Activated CD8-positive, alpha-beta T cell treated with anti-CD3 and anti-CD28 coated beads for 36 hours (primary cell): ENCODE data around the gene SEMA4A. TPM values are rescaled to one million over a fixed set of nuclear protein-coding genes. Genes with fewer than 3 reads are reported as not detected.

Source experiments
- ATAC-seq: fragments of 200-7000 bp; cut with Tn5 transposase; one replicate; pipeline ENCODE4 v1.10.0; 2021; ENCODE audit warnings: mild to moderate bottlenecking, moderate library complexity
- CTCF ChIA-PET: fragments of 350-600 bp; sonication (Branson Sonifier 250); formaldehyde crosslinking; loops from one replicate; lab custom pipeline; 2021; ENCODE audit warnings: antibody characterized with exemption; lab: Charles Lee
- POLR2A ChIA-PET: fragments of 350-600 bp; sonication (Branson Sonifier 250); formaldehyde crosslinking; loops from one replicate; lab custom pipeline; 2021; ENCODE audit warnings: antibody characterized with exemption; lab: Charles Lee
- DNase-seq: peaks from one replicate; pipeline ENCODE4 v3.0.0-alpha.2; 2020
- H3K27ac Mint-ChIP-seq: one replicate; pipeline ENCODE4 v1.8.0; 2021; ENCODE audit warnings: mild to moderate bottlenecking, mixed read lengths
- H3K27me3 Mint-ChIP-seq: one replicate; pipeline ENCODE4 v1.8.0; 2021; ENCODE audit warnings: mixed read lengths
- H3K36me3 Mint-ChIP-seq: one replicate; pipeline ENCODE4 v1.8.0; 2021; ENCODE audit warnings: low read depth, mixed read lengths
- H3K4me1 Mint-ChIP-seq: one replicate; pipeline ENCODE4 v1.8.0; 2021; ENCODE audit warnings: low read depth, mixed read lengths
- H3K4me3 Mint-ChIP-seq: one replicate; pipeline ENCODE4 v1.8.0; 2021; ENCODE audit warnings: mild to moderate bottlenecking, moderate library complexity, mixed read lengths
- H3K9me3 Mint-ChIP-seq: one replicate; pipeline ENCODE4 v1.8.0; 2021; ENCODE audit warnings: mixed read lengths
- intact Hi-C: fragments of 100-400 bp; cut with micrococcal nuclease; formaldehyde crosslinking; loops from one replicate; pipeline ENCODE4 v1.10.0; 2022
- total RNA-seq, 2 experiments: library from RNA; stranded (reverse); gene quantifications; one replicate each; pipeline ENCODE4 v1.2.3, GENCODE V29; 2021
- TF ChIP-seq, protein P1 (sequence below): fragments of 200-600 bp; IDR thresholded peaks from one replicate; pipeline ENCODE4 v1.8.0; 2022; ENCODE audit warnings: antibody characterized with exemption, mild to moderate bottlenecking

The SEMA4A gene
- total RNA-seq, 2 experiments from 2014 or later: 23.8 to 24.7 TPM

DNA sequence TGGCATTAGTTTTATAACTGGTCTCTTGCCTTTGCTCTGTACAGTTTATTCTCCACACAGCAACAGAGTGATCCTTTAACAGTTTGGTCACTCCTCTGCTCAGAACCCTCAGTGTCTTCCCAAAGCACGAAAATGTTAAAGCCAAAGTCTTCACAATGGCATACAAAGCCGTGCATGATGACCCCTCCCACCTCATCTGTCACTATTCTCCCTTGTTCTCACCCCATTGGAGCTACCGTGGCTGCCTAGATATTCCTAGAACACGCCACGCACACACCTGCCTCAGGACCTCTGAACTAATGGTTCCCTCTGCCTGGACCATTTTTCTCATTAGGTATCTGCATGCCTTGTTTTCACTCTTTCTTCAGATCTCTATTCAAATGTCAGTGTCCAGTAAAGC lies 8.6 kb upstream of the SEMA4A start:
- Mint-ChIP-seq H3K4me3 (no peak overlapping the region), H3K4me1 (peaks cover 39% of the 10 kb centered on the region), H3K36me3 (no peaks in the 10 kb centered on the region), H3K9me3 (no peaks in the 10 kb centered on the region), H3K27me3 (no peaks in the 10 kb centered on the region), H3K27ac (no peak overlapping the region)
- CTCF ChIA-PET: interaction anchor here (1.3 to 13.2 kb wide), 5 partner anchors 10 to 89 kb away, joined by 3 to 269 read pairs (median 6); no protein-coding TSS in a partner anchor
- TF ChIP-seq, protein P1, sequence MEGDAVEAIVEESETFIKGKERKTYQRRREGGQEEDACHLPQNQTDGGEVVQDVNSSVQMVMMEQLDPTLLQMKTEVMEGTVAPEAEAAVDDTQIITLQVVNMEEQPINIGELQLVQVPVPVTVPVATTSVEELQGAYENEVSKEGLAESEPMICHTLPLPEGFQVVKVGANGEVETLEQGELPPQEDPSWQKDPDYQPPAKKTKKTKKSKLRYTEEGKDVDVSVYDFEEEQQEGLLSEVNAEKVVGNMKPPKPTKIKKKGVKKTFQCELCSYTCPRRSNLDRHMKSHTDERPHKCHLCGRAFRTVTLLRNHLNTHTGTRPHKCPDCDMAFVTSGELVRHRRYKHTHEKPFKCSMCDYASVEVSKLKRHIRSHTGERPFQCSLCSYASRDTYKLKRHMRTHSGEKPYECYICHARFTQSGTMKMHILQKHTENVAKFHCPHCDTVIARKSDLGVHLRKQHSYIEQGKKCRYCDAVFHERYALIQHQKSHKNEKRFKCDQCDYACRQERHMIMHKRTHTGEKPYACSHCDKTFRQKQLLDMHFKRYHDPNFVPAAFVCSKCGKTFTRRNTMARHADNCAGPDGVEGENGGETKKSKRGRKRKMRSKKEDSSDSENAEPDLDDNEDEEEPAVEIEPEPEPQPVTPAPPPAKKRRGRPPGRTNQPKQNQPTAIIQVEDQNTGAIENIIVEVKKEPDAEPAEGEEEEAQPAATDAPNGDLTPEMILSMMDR: no peak
- POLR2A ChIA-PET: interaction anchor here (1.2 kb wide), 1 partner anchor 102 kb away, joined by 4 read pairs; no protein-coding TSS in a partner anchor
- intact Hi-C loops: no loop called here
- ATAC-seq (no peak), DNase-seq (no peak)

DNA sequence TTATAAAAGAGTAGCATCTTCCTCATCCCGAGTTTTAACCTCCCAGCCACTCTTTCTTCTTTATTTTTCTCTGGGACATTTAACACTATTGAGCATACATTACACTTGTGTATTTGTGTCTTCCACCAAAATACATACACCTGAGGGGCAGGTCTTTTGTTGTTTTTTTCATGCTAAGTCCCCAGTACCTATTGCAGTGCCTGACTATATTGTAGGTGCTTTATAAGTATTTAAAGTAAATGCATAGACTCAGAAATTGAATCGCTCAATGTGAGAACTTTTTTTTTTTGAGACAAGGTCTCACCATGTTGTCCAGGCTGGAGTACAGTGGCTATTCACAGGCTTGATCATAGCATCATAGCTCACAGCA lies 7.8 kb upstream of the SEMA4A start:
- H3K4me3 Mint-ChIP-seq: peak overlapping the region; percentile 58
- POLR2A ChIA-PET: interaction anchor here (1.2 to 4.2 kb wide), 3 partner anchors 72 to 101 kb away, joined by 4 to 47 read pairs (median 10); no protein-coding TSS in a partner anchor
- H3K27ac Mint-ChIP-seq: peak overlapping the region; percentile 90
- ATAC-seq (no peak), DNase-seq (no peak)
- H3K4me1 Mint-ChIP-seq: peaks cover 47% of the 10 kb centered on the region
- no peaks in the 10 kb centered on the region for H3K27me3 Mint-ChIP-seq
- H3K36me3 Mint-ChIP-seq: no peaks in the 10 kb centered on the region
- intact Hi-C loops: loop anchor here (1.0 kb wide), 1 partner anchor 78 kb away; no protein-coding TSS in a partner anchor
- CTCF ChIA-PET: interaction anchor here (0.6 to 13.2 kb wide), 23 partner anchors 8 to 172 kb away, joined by 3 to 269 read pairs (median 4); partner anchors contain the start of genes PMF1 and SMG5
- H3K9me3 Mint-ChIP-seq: no peaks in the 10 kb centered on the region
- TF ChIP-seq, protein P1: no peak

DNA sequence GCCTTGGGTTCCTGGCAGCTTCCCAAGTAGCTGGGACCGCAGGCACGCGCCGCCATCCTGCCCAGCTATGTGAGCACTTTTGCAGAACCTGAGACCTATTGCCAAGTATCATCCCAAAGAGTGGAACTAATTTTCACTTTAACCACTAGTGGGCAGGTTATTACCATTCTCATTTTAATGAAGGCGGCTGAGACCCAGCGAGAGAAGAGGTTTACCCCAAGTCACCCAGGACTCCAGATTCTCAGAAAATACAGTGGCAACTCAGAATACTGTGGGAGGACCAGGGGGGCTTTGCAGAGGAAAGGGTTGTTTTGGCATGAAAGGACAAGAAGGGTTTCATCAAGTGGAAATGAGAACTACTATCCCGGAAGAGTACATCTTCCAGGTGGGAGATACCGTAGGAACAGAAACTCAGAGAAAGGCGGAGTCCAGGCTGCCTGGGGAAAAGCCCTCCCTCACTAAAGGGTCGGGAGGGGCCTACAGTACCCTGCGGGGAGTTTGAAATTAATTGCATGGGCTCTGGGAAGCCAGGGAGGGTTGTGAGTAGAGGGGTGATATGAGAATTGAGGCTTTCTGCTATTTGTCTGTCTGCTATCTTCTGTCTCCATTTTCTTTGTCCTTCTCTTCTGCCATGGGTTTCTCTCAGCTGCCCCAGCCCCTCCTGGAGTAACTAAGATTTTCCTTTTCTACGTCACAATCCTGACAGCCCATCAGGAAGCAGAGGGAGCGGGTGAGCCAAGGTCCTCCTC lies 7.2 kb upstream of the SEMA4A start:
- TF ChIP-seq, protein P1: peak; percentile 68
- Mint-ChIP-seq H3K36me3 (no peaks in the 10 kb centered on the region), H3K9me3 (no peaks in the 10 kb centered on the region), H3K27ac (peak overlapping the region; percentile 90), H3K27me3 (no peaks in the 10 kb centered on the region), H3K4me3 (peak overlapping the region; percentile 58), H3K4me1 (peaks cover 52% of the 10 kb centered on the region)
- POLR2A ChIA-PET: interaction anchor here (1.1 to 4.2 kb wide), 4 partner anchors 27 to 100 kb away, joined by 3 to 47 read pairs (median 7); no protein-coding TSS in a partner anchor
- CTCF ChIA-PET: interaction anchor here (0.6 to 13.2 kb wide), 37 partner anchors 9 to 173 kb away, joined by 3 to 269 read pairs (median 4); partner anchors contain the start of genes PMF1, SMG5 and TMEM79
- DNase-seq (peak; percentile 68), ATAC-seq (peak; percentile 74)
- intact Hi-C loops: loop anchor here (1.0 kb wide), 1 partner anchor 77 kb away; no protein-coding TSS in a partner anchor

DNA sequence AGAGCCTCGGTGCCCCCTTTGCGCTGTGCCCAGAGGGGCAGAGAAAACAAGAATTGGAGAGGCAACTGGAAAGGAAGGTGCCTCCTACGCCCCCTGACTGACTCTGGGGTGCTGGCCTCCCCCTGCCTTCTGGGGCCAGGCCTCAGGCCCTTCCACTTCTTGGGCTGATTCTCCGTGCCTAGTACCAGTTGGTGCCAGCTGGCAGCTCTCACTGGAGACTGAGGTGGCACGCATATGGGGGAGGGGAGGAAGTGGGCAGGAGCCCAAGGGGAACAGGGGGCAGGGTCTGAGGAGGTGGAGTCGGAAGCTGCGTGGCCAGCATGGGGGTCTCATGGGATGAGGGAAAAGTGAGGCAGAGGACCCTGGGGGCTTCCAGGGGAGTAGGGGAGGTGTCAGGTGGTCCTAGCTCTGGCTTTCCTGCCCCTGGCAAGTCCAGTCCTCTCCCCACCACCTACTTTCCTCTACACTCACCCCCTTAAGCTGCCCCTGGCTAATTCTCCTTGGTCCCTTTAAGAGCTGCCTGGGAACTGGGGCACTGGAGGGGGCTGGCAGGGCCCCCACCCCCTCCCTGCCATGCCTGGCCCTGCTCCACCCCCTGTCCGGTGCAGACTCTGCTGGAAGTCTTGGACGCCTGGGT lies 6.5 kb upstream of the SEMA4A start:
- ChIA-PET POLR2A (interaction anchor here (0.9 to 4.2 kb wide), 8 partner anchors 15 to 84 kb away, joined by 3 to 47 read pairs (median 6); partner anchors contain the start of genes PMF1 and SLC25A44), CTCF (interaction anchor here (0.7 to 13.2 kb wide), 21 partner anchors 9 to 173 kb away, joined by 3 to 269 read pairs (median 4); partner anchors contain the start of genes SMG5 and TMEM79)
- H3K9me3 Mint-ChIP-seq: no peaks in the 10 kb centered on the region
- H3K4me3 Mint-ChIP-seq: peak overlapping the region; percentile 58
- peak; percentile 10 for ATAC-seq
- H3K36me3 Mint-ChIP-seq: no peaks in the 10 kb centered on the region
- no peaks in the 10 kb centered on the region for H3K27me3 Mint-ChIP-seq
- TF ChIP-seq, protein P1: no peak
- H3K4me1 Mint-ChIP-seq: peaks cover 57% of the 10 kb centered on the region
- DNase-seq: peak; percentile 63
- peak overlapping the region; percentile 90 for H3K27ac Mint-ChIP-seq
- intact Hi-C loops: loop anchor here (1.0 kb wide), 1 partner anchor 76 kb away; no protein-coding TSS in a partner anchor
